ENCODE measurements around the gene ADORA1. TPM values are rescaled to one million over a fixed set of nuclear protein-coding genes. Genes with fewer than 3 reads are reported as not detected.

ADORA1 gene
- total RNA-seq, 1 donor from 2014 or later: not detected

DNA sequence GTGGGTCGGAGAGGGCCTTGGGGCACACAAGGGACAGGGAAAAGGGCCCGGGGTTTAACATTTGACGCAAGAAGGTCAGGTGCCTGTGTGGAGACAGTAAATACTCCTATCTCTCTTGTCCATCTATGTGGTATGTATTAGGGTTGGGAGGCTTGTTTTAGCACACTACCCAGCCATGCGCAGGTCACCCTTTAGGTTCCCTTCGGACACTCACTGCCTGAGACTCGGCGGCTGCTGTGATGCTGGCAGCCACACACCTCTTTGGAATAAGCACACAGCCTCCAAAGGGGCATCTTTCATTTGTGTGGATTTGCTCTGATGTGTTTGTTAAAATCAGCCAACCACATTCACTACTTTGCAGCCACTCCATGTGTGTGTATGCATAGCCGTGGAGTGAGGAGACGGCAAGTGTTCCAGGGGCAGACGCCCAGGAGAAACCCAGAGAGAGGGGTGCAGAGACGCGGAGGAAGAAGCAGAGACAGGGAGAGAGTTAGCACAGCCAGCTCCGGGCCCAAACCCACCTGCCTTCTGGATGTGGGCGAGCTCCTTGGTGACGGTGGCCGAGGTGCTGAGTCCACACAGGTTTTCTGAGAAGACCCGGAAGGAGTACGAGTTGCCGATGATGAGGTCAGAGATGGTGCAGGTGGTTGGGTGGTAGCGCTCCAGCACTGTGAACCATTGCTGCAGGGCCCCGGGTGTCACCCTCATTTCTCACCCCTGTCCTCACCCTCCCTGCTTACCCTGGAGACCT, 42.4 kb downstream of the ADORA1 start:
- Mint-ChIP-seq H3K4me1 (peaks cover 2% of the 10 kb centered on the region), H3K27ac (no peak overlapping the region), H3K4me3 (no peak overlapping the region), H3K9me3 (no peaks in the 10 kb centered on the region), H3K36me3 (ENCODE audit: low read depth) (no peaks in the 10 kb centered on the region), H3K27me3 (peaks cover 13% of the 10 kb centered on the region)
- TF ChIP-seq, protein P1, sequence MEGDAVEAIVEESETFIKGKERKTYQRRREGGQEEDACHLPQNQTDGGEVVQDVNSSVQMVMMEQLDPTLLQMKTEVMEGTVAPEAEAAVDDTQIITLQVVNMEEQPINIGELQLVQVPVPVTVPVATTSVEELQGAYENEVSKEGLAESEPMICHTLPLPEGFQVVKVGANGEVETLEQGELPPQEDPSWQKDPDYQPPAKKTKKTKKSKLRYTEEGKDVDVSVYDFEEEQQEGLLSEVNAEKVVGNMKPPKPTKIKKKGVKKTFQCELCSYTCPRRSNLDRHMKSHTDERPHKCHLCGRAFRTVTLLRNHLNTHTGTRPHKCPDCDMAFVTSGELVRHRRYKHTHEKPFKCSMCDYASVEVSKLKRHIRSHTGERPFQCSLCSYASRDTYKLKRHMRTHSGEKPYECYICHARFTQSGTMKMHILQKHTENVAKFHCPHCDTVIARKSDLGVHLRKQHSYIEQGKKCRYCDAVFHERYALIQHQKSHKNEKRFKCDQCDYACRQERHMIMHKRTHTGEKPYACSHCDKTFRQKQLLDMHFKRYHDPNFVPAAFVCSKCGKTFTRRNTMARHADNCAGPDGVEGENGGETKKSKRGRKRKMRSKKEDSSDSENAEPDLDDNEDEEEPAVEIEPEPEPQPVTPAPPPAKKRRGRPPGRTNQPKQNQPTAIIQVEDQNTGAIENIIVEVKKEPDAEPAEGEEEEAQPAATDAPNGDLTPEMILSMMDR (IDR thresholded peaks at IDR 0.05): no peak
- no peak for DNase-seq
- CTCF ChIA-PET: interaction anchor here (1.4 kb wide), 1 partner anchor 11 kb away, joined by 3 read pairs; no protein-coding TSS in a partner anchor
- POLR2A ChIA-PET: no interaction called here
- ATAC-seq (ENCODE audit: low read depth): no peak
- intact Hi-C loops (cut with micrococcal nuclease): no loop called here

DNA sequence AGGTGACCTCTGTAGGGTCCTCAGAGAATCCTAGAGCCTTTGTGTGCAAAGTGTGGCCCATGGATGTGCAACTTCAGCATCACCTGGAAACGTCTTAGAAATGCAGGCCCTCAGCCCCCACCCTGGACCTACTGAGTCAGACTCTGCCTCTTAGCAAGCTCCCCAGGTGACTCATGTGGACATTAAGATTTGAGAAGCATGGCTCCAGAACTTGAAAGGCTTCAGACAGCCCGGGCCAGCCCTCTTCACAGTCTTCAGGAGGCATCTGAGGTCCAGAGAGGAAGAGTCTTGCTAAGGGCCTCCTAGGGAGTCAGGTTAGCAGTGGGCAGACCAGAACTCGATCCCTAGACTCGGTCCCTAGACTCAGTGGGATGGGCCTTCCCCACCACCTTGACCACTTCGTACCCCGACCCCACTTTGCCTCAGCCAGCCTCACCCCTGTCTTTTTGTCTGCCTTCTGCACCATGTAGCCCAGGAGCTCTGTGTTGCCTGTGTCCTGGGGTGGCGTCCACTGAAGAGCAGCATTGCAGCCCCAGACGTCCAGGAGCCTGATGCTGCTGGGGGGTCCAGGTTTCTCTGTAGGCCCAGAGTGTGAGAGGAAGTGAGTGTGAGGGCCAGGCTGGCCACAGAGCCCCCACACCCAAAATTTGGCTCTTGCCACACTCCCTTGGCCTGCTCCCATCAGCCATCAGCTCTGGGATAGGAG, 43.3 kb downstream of the ADORA1 start:
- no peak for DNase-seq
- no peaks in the 10 kb centered on the region for H3K36me3 Mint-ChIP-seq (ENCODE audit: low read depth)
- H3K4me1 Mint-ChIP-seq: peaks cover 4% of the 10 kb centered on the region
- ATAC-seq (ENCODE audit: low read depth): no peak
- H3K27me3 Mint-ChIP-seq: peaks cover 5% of the 10 kb centered on the region
- no peak overlapping the region for H3K4me3 Mint-ChIP-seq
- CTCF ChIA-PET: interaction anchor here (1.4 kb wide), 1 partner anchor 12 kb away, joined by 3 read pairs; no protein-coding TSS in a partner anchor
- intact Hi-C loops (cut with micrococcal nuclease): no loop called here
- H3K9me3 Mint-ChIP-seq: no peaks in the 10 kb centered on the region
- POLR2A ChIA-PET: no interaction called here
- no peak overlapping the region for H3K27ac Mint-ChIP-seq
- TF ChIP-seq, protein P1 (IDR thresholded peaks at IDR 0.05): no peak

DNA sequence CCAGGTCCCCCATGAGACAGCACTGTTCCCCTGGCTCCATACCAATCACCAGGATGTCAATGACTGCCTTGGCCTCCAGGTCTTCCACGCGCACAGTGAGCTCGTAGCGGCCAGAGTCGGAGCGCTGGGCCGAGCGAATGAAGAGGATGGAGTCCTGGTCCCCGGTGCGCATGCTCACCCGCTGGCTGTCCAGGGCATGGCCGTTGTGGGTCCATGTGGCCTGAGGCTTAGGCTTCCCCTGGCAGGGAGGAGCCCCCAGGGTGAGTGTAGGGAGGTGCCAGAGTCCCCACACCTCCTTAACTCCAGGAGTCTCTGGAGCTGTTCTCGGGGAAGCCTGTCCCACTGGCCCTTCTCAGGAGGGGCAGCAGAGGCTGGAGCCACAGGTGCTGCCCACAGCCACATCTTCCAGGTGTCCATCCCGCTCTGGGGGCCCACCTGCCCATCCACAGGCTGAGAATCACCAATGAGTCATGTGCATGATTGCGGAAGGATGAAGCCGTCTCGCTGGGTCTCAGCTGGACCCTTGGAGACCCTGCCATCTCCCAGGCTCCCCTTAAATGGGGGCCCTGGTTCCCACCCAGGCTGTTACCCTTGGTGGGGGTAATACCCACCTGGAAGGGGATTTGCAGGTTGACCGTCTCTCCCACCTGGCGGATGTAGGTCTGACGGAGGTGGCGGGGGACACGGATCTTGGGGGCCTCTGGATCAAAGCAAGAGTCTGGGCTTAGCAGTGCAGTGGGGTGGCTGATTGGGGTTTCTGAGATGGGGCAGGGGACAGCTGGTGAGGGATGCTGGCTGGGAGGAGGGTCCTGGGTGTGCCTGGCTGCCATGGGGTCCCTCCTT, 44.0 kb downstream of the ADORA1 start:
- DNase-seq (no peak), ATAC-seq (ENCODE audit: low read depth) (no peak)
- no peak overlapping the region for H3K27ac Mint-ChIP-seq
- intact Hi-C loops (cut with micrococcal nuclease): loop anchor here (1.0 kb wide), 1 partner anchor 132 kb away; no protein-coding TSS in a partner anchor
- H3K4me3 Mint-ChIP-seq: no peak overlapping the region
- H3K27me3 Mint-ChIP-seq: peaks cover 7% of the 10 kb centered on the region
- POLR2A ChIA-PET: no interaction called here
- no peaks in the 10 kb centered on the region for H3K36me3 Mint-ChIP-seq (ENCODE audit: low read depth)
- H3K4me1 Mint-ChIP-seq: peaks cover 8% of the 10 kb centered on the region
- TF ChIP-seq, protein P1 (IDR thresholded peaks at IDR 0.05): no peak
- H3K9me3 Mint-ChIP-seq: no peaks in the 10 kb centered on the region
- CTCF ChIA-PET: interaction anchor here (1.0 to 1.5 kb wide), 5 partner anchors 9 to 1783 kb away, joined by 3 to 11 read pairs (median 3); no protein-coding TSS in a partner anchor

DNA sequence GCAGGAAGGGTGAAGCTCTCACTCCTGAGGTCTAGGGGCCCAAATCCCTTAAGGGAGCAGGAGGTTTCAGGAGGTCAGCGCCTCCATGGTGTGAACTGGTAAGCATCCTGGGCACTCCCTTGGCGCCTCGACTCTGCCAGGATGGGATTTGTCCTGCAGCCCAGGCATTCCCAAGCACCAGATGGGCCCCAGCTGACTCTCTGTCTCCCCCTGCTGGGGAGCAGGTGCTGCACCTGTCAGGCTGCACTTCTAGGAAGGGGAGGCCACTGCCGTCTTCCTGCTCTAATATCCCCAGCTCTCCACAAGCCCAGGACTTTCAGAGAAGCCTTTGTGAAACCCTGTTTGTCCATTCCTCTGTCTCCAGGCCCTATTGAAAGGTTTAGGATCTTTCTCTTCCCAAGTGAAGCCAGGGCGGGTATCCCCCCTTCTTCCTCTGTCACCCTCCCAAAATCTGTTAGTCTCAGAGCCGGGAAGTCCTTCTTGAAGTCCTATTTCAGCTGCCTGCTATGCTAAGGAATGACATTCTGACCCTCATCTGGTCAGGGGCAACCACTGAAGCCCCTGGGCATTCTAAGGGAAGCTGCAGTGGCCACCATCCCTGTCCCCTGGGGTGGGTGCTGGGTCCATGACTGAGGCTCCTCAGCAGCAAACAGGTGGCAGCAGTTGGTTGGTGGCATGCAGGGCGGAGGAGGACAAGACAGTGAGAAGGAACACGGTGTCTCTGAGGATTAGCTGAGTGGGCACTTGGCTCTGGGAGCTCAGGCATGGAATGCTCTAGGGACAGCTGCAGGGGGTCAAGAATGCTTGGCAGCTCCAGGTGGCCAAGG, 44.9 kb downstream of the ADORA1 start:
- Mint-ChIP-seq H3K4me1 (peaks cover 8% of the 10 kb centered on the region), H3K4me3 (no peak overlapping the region), H3K36me3 (ENCODE audit: low read depth) (no peaks in the 10 kb centered on the region), H3K9me3 (no peaks in the 10 kb centered on the region), H3K27me3 (peaks cover 7% of the 10 kb centered on the region), H3K27ac (no peak overlapping the region)
- ChIA-PET CTCF (interaction anchor here (0.6 to 1.5 kb wide), 5 partner anchors 10 to 1782 kb away, joined by 3 to 11 read pairs (median 3); no protein-coding TSS in a partner anchor), POLR2A (no interaction called here)
- TF ChIP-seq, protein P1 (IDR thresholded peaks at IDR 0.05): no peak
- ATAC-seq (ENCODE audit: low read depth) (no peak), DNase-seq (no peak)
- intact Hi-C loops (cut with micrococcal nuclease): loop anchor here (1.0 kb wide), 1 partner anchor 133 kb away; no protein-coding TSS in a partner anchor
